DOHH2 (cell line): ENCODE data around the gene CCDC6.
"Not testable (repeated sequence)": the region's sequence is repeated elsewhere in the genome, so short reads cannot be mapped to it uniquely, and the experiment has no call there.

Experiments used
- H3F3A ChIP-seq: fragments of 200-600 bp; sonication (generic), shearing (Covaris generic); 2 replicates; pipeline ENCODE4 v1.6.0; 2016; ENCODE audit warnings: antibody characterized with exemption, mild to moderate bottlenecking; ENCODE audit not compliant: control insufficient read depth, insufficient read depth
- H3K27ac ChIP-seq: fragments of 200-600 bp; sonication (generic); 2 replicates; pipeline ENCODE4 v1.5.1; 2014; ENCODE audit warnings: low read depth, mild to moderate bottlenecking, low read length, moderate library complexity
- H3K27me3 ChIP-seq: fragments of 200-600 bp; sonication (generic); 2 replicates; pipeline ENCODE4 v1.6.1; 2014; ENCODE audit warnings: mild to moderate bottlenecking, low read length, mixed read lengths; ENCODE audit not compliant: control insufficient read depth
- H3K36me3 ChIP-seq: fragments of 200-600 bp; sonication (generic); 2 replicates; pipeline ENCODE4 v1.6.1; 2014; ENCODE audit warnings: mild to moderate bottlenecking, low read length, moderate library complexity, mixed read lengths; ENCODE audit not compliant: control insufficient read depth
- H3K4me1 ChIP-seq: fragments of 200-600 bp; sonication (generic); 2 replicates; pipeline ENCODE4 v1.6.1; 2014; ENCODE audit warnings: mild to moderate bottlenecking, low read length, mixed read lengths; ENCODE audit not compliant: control insufficient read depth
- H3K4me2 ChIP-seq: fragments of 200-600 bp; sonication (generic); 2 replicates; pipeline ENCODE4 v1.6.0; 2014; ENCODE audit warnings: mild to moderate bottlenecking, low read length, moderate library complexity
- H3K4me3 ChIP-seq: fragments of 200-600 bp; sonication (generic); 2 replicates; pipeline ENCODE4 v1.5.1; 2014; ENCODE audit warnings: mild to moderate bottlenecking, low read length, mixed read lengths
- H3K79me2 ChIP-seq: fragments of 200-600 bp; sonication (generic); 2 replicates; pipeline ENCODE4 v1.6.1; 2014; ENCODE audit warnings: mild to moderate bottlenecking, low read length, mixed read lengths; ENCODE audit not compliant: control insufficient read depth
- H3K9me2 ChIP-seq: fragments of 200-600 bp; sonication (generic); replicated peaks from 2 replicates; pipeline ENCODE4 v1.6.1; 2014; ENCODE audit warnings: mild to moderate bottlenecking, low read length, mixed read lengths; ENCODE audit not compliant: control insufficient read depth
- H3K9me3 ChIP-seq: fragments of 200-600 bp; sonication (generic); 2 replicates; pipeline ENCODE4 v1.6.1; 2014; ENCODE audit warnings: antibody characterized with exemption, low read length, mixed read lengths; ENCODE audit not compliant: control insufficient read depth, insufficient read depth
- H4K20me1 ChIP-seq: fragments of 200-600 bp; sonication (generic); 2 replicates; pipeline ENCODE4 v1.6.0; 2014; ENCODE audit warnings: low read depth, mild to moderate bottlenecking, antibody characterized with exemption, low read length, moderate library complexity; ENCODE audit not compliant: control insufficient read depth, insufficient read depth
- CTCF ChIP-seq: fragments of 200-600 bp; sonication (generic); IDR thresholded peaks from one replicate; pipeline ENCODE4 v1.5.1; 2014; ENCODE audit warnings: antibody characterized with exemption, mild to moderate bottlenecking, low read depth, low read length; ENCODE audit not compliant: poor library complexity, severe bottlenecking
- EZH2phosphoT487 ChIP-seq: fragments of 200-600 bp; sonication (generic); IDR thresholded peaks from 2 replicates; pipeline ENCODE4 v1.6.1; 2017; ENCODE audit warnings: borderline replicate concordance, mild to moderate bottlenecking, antibody characterized with exemption, low read length, moderate library complexity, mixed read lengths

The CCDC6 gene

DNA sequence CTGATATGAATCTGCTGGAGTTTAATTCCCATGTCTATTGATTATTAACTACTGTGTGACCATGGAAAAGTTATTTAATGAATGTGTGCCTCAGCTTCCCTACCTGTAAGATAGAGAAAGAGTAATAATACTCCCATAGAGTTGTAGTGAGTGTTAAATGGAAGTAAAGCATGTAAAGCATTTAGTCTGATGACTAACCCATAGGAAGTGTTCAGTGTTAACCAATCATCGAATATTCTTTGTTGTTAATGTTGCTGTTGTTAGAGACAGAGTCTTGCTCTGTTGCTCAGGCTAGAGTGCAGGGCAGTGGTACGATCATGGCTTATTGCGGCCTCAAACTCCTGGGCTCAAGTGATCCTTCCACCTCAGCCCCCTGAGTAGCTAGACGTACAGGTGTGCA is 36.2 kb upstream of the CCDC6 start:
- H3K27ac ChIP-seq: no peak overlapping the region
- no peaks in the 10 kb centered on the region for H4K20me1 ChIP-seq
- no peaks in the 10 kb centered on the region for H3F3A ChIP-seq
- H3K27me3 ChIP-seq: no peaks in the 10 kb centered on the region
- no peaks in the 10 kb centered on the region for H3K79me2 ChIP-seq
- no peaks in the 10 kb centered on the region for H3K4me1 ChIP-seq
- H3K4me2 ChIP-seq: no peak overlapping the region
- no peak overlapping the region for H3K4me3 ChIP-seq
- no peak for TF ChIP-seq CTCF
- no peak for TF ChIP-seq EZH2phosphoT487
- H3K36me3 ChIP-seq: no peaks in the 10 kb centered on the region
- no peaks in the 10 kb centered on the region for H3K9me2 ChIP-seq
- no peaks in the 10 kb centered on the region for H3K9me3 ChIP-seq

DNA sequence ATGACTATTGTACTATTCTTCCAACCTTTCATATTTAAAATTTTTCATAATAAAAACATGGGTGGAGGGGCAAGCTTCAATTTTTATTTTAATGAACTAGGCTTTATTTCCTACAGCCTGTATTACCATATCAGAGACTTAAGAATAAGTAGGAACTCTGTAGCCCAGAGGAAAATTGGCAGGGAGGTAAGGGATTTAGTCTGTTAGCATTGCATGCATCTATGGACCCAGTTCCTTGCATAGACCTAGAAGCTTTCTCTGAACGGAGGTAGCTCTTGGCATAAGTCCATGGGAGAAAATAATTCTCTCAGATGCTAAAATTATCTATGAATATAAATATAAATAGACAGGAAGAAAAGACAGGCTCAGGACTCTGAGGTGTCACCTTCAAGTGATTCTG is 31.4 kb upstream of the CCDC6 start:
- H3K9me3 ChIP-seq: no peaks in the 10 kb centered on the region
- no peak overlapping the region for H3K27ac ChIP-seq
- no peaks in the 10 kb centered on the region for H4K20me1 ChIP-seq
- no peaks in the 10 kb centered on the region for H3K9me2 ChIP-seq
- no peaks in the 10 kb centered on the region for H3F3A ChIP-seq
- H3K4me3 ChIP-seq: no peak overlapping the region
- no peaks in the 10 kb centered on the region for H3K79me2 ChIP-seq
- no peak overlapping the region for H3K4me2 ChIP-seq
- no peaks in the 10 kb centered on the region for H3K27me3 ChIP-seq
- H3K4me1 ChIP-seq: no peaks in the 10 kb centered on the region
- no peaks in the 10 kb centered on the region for H3K36me3 ChIP-seq
- TF ChIP-seq EZH2phosphoT487 (no peak), CTCF (no peak)

GRCh38 chr10:59934701-59935100 is 28.3 kb upstream of the CCDC6 start:
- no peaks in the 10 kb centered on the region for H3K9me3 ChIP-seq
- H3F3A ChIP-seq: no peaks in the 10 kb centered on the region
- no peak for TF ChIP-seq CTCF
- no peaks in the 10 kb centered on the region for H3K27me3 ChIP-seq
- H3K4me1 ChIP-seq: no peaks in the 10 kb centered on the region
- no peak overlapping the region for H3K4me3 ChIP-seq
- H3K79me2 ChIP-seq: no peaks in the 10 kb centered on the region
- no peaks in the 10 kb centered on the region for H3K9me2 ChIP-seq
- no peaks in the 10 kb centered on the region for H3K36me3 ChIP-seq
- no peak overlapping the region for H3K4me2 ChIP-seq
- H3K27ac ChIP-seq: no peak overlapping the region
- H4K20me1 ChIP-seq: no peaks in the 10 kb centered on the region

DNA sequence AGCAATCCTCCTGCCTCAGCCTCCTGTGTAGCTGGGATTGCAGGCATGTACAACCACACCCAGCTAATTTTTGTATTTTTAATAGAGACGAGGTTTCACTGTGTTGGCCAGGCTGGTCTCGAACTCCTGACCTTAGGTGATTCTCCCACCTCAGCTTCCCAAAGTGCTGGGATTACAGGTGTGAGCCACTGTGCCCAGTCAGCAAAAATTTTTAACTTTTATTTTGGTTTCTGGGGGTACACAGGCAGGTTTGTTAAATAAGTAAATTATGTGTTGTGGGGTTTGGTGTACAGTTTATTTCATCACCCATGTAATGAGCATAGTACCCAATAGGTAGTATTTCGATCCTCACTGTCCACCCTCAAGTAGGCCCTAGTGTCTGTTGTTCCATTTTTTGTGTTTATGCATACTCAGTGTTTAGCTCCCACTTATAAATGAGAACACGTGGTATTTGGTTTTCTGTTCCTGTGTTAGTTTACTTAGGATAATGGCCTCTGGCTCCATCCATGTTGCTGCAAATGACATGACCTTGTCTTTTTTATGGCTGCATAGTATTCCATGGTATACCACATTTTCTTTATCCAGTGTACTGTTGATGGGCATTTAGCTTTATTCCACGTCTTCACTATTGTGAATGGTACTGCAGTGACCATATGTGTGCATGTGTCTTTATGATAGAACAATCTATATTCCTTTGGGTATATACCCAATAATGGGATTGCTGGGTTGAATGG is 24.6 kb upstream of the CCDC6 start:
- H3K27ac ChIP-seq, H3K9me2 ChIP-seq, H3K27me3 ChIP-seq, H3K4me2 ChIP-seq, H3K4me1 ChIP-seq, H3F3A ChIP-seq, H3K79me2 ChIP-seq, H4K20me1 ChIP-seq, H3K36me3 ChIP-seq, H3K4me3 ChIP-seq, H3K9me3 ChIP-seq: not testable (repeated sequence)
